ENCODE measurements around the gene CNIH3. TPM values are rescaled to one million over a fixed set of nuclear protein-coding genes. Genes with fewer than 3 reads are reported as not detected.

The CNIH3 gene
- total RNA-seq, 1 experiment from 2014 or later: 1.8 TPM

GRCh38 chr1:224665016-224665415, 48.9 kb downstream of the CNIH3 start (continued):
- TF ChIP-seq YY1 (IDR thresholded peaks at IDR 0.05; ENCODE audit: extremely low read depth, insufficient replicate concordance, low read depth, low read length) (no peak), JUND (IDR thresholded peaks at IDR 0.05) (no peak)

- Histone ChIP-seq H3K27ac (ENCODE audit: low read depth, low read length) (no peak overlapping the region), H3K4me2 (ENCODE audit: low read length) (no peak overlapping the region), H3K9me2 (ENCODE audit: insufficient read depth) (no peaks in the 10 kb centered on the region), H4K20me1 (ENCODE audit: insufficient read depth) (no peaks in the 10 kb centered on the region), H3K79me2 (ENCODE audit: insufficient read depth, low read length) (no peaks in the 10 kb centered on the region), H3K9ac (ENCODE audit: low read length) (no peak overlapping the region), H2AFZ (ENCODE audit: low read depth, low read length, poor library complexity, severe bottlenecking) (no peak overlapping the region), H3K9me3 (ENCODE audit: control insufficient read depth in 1 of 2, insufficient read depth in 1 of 2, low read depth in 1 of 2, low read length in 2 of 2) (no peaks in the 10 kb centered on the region), H3K4me3 (replicated peaks in 1 of 2; ENCODE audit: low read depth in 1 of 2, low read length in 2 of 2) (no peak overlapping the region), H3K27me3 (ENCODE audit: insufficient read depth, low read length) (no peaks in the 10 kb centered on the region), H3K36me3 (ENCODE audit: control insufficient read depth in 1 of 2, insufficient read depth in 2 of 2, low read length in 2 of 2) (no peaks in the 10 kb centered on the region), H3K4me1 (ENCODE audit: control insufficient read depth in 1 of 2, insufficient read depth in 2 of 2, low read length in 2 of 2) (no peaks in the 10 kb centered on the region)
- POLR2A ChIA-PET: no interaction called here
- DNase-seq (ENCODE audit: low read depth, low spot score): no peak
- BruUV-seq (replicated peaks): no TSS peak
- no peak for TF ChIP-seq ZNF274 (IDR thresholded peaks at IDR 0.05; ENCODE audit: low read depth, low read length)
- intact Hi-C loops (cut with micrococcal nuclease): no loop called here
- RAD21 ChIA-PET (ENCODE audit: low non-redundant PET in 1 of 2, low total read pairs in 2 of 2, uncharacterized antibody in 2 of 2, unreplicated experiment in 2 of 2): no interaction called here
- no peak for ATAC-seq
- CTCF ChIA-PET: no interaction called here
These were observed 50.0 kb downstream of the CNIH3 start for GRCh38 chr1:224666078-224666477.

GRCh38 chr1:224666913-224667312, 50.8 kb downstream of the CNIH3 start:
- no peak overlapping the region for H3K4me3 ChIP-seq (replicated peaks in 1 of 2; ENCODE audit: low read depth in 1 of 2, low read length in 2 of 2)
- H3K27ac ChIP-seq (ENCODE audit: low read depth, low read length): no peak overlapping the region
- H3K79me2 ChIP-seq (ENCODE audit: insufficient read depth, low read length): no peaks in the 10 kb centered on the region
- no peak overlapping the region for H3K4me2 ChIP-seq (ENCODE audit: low read length)
- H4K20me1 ChIP-seq (ENCODE audit: insufficient read depth): no peaks in the 10 kb centered on the region
- ChIA-PET CTCF (no interaction called here), POLR2A (no interaction called here), RAD21 (ENCODE audit: low non-redundant PET in 1 of 2, low total read pairs in 2 of 2, uncharacterized antibody in 2 of 2, unreplicated experiment in 2 of 2) (no interaction called here)
- no peak for DNase-seq (ENCODE audit: low read depth, low spot score)
- H3K9ac ChIP-seq (ENCODE audit: low read length): no peak overlapping the region
- ATAC-seq: no peak
- no peaks in the 10 kb centered on the region for H3K9me2 ChIP-seq (ENCODE audit: insufficient read depth)
- no peaks in the 10 kb centered on the region; the same call in 1 of the 2 replicates for H3K27me3 ChIP-seq (ENCODE audit: insufficient read depth, low read length)
- H3K36me3 ChIP-seq (ENCODE audit: control insufficient read depth in 1 of 2, insufficient read depth in 2 of 2, low read length in 2 of 2): no peaks in the 10 kb centered on the region
- H3K4me1 ChIP-seq (ENCODE audit: control insufficient read depth in 1 of 2, insufficient read depth in 2 of 2, low read length in 2 of 2): no peaks in the 10 kb centered on the region
- no peaks in the 10 kb centered on the region for H3K9me3 ChIP-seq (ENCODE audit: control insufficient read depth in 1 of 2, insufficient read depth in 1 of 2, low read depth in 1 of 2, low read length in 2 of 2)
- intact Hi-C loops (cut with micrococcal nuclease): no loop called here
- H2AFZ ChIP-seq (ENCODE audit: low read depth, low read length, poor library complexity, severe bottlenecking): no peak overlapping the region
- BruUV-seq (replicated peaks): no TSS peak
- TF ChIP-seq MAX (IDR thresholded peaks at IDR 0.05) (no peak), CEBPB (IDR thresholded peaks at IDR 0.05; ENCODE audit: low read depth) (no peak), CBX3 (IDR thresholded peaks at IDR 0.05; ENCODE audit: low read depth) (no peak), TCF7L2 (IDR thresholded peaks at IDR 0.05; ENCODE audit: borderline replicate concordance, extremely low read depth, insufficient read depth, insufficient read length) (no peak), ATF3 (IDR thresholded peaks at IDR 0.05) (no peak), EZH2phosphoT487 (IDR thresholded peaks at IDR 0.05; ENCODE audit: borderline replicate concordance) (no peak), ELF1 (IDR thresholded peaks at IDR 0.05; ENCODE audit: borderline replicate concordance, low read depth) (no peak), SP1 (IDR thresholded peaks at IDR 0.05; ENCODE audit: low read depth) (no peak), CTCF (IDR thresholded peaks at IDR 0.05 in 2 of 3, conservative IDR thresholded peaks at IDR 0.05 in 1 of 3; ENCODE audit: borderline replicate concordance in 1 of 3, insufficient read depth in 1 of 3, low read depth in 2 of 3, low read length in 2 of 3) (no peak), ZNF274 (IDR thresholded peaks at IDR 0.05; ENCODE audit: low read depth, low read length) (no peak), POLR2AphosphoS5 (IDR thresholded peaks at IDR 0.05; ENCODE audit: low read depth, low read length) (no peak), JUND (IDR thresholded peaks at IDR 0.05) (no peak), ZBTB33 (IDR thresholded peaks at IDR 0.05; ENCODE audit: extremely low read depth, insufficient replicate concordance, low read length) (no peak), FOSL1 (IDR thresholded peaks at IDR 0.05; ENCODE audit: low read depth) (no peak), SIN3A (IDR thresholded peaks at IDR 0.05; ENCODE audit: low read depth) (no peak)

Measured in HCT116 (cell line).